HG03159 (cell line): ENCODE results near the gene ZNF660.
A peak's percentile ranks its signal among the peaks of the same experiment; 100 is the strongest.
"Not testable (repeated sequence)": the region's sequence is repeated elsewhere in the genome, so short reads cannot be mapped to it uniquely, and the experiment has no call there.

Experiments used
- ATAC-seq: cut with Tn5 transposase; IDR thresholded peaks from one replicate; pipeline ENCODE4 v1.9.1; 2021; ENCODE audit warnings: mild to moderate bottlenecking, moderate library complexity; ENCODE audit not compliant: unreplicated experiment

Gene ZNF660

GRCh38 chr3:44584646-44585501 lies at the start of gene ZNF660:
Gene ZNF660, plus strand, starts transcription at chr3:44584964. Its CDS starts 9,230 bp downstream, at chr3:44594194.
- peak; percentile 72 for ATAC-seq

DNA sequence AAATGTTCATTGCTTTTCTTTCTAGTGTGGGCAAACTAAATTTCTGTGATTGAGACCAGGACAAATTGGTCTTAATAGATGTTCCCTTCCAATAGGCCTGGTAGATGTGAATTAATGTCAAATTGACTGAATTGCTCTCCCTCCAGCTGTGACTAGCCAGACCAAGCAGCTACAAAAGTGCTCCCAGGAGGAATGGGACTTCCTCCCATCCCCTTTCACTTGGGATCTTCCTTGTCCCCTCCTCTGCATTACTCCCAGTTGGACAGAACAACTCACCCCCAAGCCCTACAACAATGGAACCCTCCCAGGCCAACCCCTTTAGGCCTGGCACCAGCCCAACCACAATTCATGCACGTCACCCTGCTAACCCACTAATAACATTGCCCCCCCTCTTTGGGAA lies 49.4 kb upstream of the ZNF660 start:
- no peak for ATAC-seq

GRCh38 chr3:44544811-44545210 lies 40.0 kb upstream of the ZNF660 start:
- not testable (repeated sequence) for ATAC-seq

DNA sequence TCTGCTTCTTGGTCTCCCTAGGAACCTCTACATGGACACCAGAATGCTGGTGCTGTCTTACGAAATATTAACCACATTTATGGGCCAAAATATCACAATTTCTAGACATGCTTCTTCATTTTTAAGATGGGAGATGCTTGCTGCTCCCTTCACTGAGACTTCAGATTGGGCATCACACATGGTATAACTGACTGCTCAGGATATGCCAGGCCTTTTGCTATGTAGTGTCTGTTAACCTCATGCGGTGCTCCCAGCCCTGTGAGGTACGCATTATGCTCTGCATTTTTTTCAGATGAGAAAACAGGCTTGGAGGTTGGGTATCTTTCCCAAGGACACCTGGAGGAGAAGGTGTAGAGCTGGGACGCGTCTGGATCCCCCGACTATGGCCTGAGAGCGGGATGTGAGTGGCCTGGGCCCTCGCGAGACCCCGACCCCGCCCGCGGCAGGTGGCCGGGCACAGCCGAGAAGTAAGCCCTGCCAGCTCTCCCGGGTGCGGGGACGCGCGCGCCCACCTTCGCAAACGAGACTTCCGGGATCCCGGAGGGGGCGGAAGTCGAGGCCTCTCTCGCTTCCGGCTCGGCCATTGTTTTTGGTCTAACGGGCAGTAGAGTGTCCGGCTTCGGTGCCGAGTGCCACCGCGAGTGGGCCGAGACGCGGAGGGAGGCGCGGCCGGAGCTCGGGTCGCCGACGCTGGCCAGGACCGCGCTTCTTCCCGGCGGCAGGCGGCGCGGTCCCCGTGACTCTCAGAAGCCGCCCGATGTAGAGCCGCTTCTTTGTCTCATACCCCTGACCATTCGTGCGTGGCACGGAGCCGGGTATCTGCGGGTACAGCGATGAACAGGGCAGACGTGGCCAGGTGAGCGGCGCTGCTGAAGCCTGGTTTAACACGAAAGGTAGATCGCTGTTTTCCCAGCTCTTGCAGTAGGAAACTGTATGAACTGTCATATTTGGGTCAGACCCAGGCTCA lies 29.9 kb upstream of the ZNF660 start, which contains the start of gene ZKSCAN7:
Gene ZKSCAN7, plus strand, starts transcription at position 568 of the 967 bp plus-strand sequence. CDS start 1,855 bp downstream, outside the sequence.
- ATAC-seq = peak; percentile 67

GRCh38 chr3:44555723-44556122 lies 29.0 kb upstream of the ZNF660 start:
- no peak for ATAC-seq

DNA sequence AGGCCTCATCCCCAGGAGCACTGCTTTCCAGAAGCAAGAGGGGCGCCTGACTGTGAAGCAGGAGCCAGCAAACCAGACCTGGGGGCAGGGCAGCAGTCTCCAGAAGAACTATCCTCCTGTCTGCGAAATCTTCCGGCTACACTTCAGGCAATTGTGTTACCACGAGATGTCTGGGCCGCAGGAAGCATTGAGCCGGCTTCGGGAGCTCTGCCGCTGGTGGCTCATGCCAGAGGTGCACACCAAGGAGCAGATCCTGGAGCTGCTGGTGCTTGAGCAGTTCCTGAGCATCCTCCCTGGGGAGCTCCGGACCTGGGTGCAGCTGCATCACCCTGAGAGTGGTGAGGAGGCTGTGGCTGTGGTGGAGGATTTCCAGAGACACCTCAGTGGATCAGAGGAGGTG lies 27.7 kb upstream of the ZNF660 start:
- ATAC-seq = no peak

DNA sequence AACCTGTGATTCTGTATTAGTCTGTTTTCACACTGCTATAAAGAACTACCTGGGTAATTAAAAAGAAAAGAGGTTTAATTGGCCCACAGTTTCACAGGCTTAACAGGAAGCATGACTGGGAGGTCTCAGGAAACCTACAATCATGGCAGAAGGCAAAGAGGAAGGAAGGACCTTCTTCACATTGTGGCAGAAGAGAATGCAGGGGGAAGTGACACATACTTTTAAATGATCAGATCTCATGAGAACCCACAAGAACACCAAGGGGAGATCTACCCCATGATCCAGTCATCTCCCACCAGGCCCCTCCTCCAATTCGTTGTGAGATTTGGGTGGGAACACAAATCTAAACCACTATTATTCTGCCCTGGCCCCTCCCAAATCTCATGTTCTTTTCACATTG lies 23.7 kb upstream of the ZNF660 start:
- no peak for ATAC-seq

DNA sequence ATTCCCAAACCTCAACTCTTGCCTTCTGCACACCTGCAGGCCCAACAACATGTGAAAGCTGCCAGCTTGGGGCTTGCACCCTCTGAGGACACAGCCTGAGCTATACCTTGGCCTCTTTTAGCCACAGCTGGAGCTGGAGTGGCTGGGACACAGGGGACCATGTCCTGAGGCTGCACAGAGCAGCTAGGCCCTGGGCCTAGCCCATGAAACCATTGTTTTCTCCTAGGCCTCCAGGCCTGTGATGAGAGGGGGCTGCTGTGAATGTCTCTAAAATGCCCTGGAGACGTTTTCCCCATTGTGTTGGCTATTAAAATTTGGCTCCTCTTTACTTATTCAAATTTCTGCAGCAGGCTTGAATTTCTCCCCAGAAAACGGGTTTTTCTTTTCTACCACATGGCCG lies 22.6 kb upstream of the ZNF660 start:
- ATAC-seq = no peak

DNA sequence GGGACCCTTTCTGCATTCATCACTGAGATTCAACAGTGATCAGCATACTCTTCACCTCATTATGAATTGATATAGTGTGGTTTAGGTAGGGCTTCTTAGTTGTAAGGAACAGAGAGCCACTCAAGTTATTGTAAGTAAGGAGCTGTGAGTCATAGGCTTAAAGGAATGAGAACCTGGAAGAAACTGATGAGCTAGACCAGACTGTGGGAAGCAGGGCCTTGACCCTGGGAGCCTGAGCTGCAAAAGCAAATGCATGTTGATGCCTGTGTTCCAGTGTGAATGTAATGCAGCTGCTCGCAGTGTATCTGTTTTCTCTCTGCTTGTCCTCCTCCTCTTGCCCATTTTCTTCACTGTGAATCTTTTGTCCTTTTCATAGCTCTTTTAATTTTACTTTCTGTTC lies 16.2 kb upstream of the ZNF660 start:
- ATAC-seq = no peak

- ATAC-seq = no peak
Measured at GRCh38 chr3:44571024-44571423, 13.7 kb upstream of the ZNF660 start.

DNA sequence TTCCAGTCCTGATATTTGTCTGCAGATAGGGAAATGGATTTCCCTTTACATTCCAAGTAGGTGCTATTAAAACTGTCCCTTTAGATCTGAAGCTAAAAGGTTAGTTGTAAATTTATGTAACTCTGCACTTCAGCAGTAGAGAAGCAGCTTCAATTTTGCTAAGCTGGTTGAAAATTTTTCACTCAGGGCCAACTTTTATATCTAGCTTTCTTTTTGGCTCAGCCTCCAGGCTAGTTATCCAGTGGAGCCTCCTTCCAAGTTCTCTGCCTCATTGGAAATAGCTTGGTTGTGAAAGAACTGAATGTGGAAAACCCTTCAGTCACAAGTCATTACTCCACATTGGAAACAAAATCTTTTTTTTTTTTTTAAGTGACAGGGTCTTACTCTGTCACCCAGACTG lies 8.2 kb upstream of the ZNF660 start:
- ATAC-seq = no peak

GRCh38 chr3:44577354-44577952 lies 7.3 kb upstream of the ZNF660 start:
- not testable (repeated sequence) for ATAC-seq

DNA sequence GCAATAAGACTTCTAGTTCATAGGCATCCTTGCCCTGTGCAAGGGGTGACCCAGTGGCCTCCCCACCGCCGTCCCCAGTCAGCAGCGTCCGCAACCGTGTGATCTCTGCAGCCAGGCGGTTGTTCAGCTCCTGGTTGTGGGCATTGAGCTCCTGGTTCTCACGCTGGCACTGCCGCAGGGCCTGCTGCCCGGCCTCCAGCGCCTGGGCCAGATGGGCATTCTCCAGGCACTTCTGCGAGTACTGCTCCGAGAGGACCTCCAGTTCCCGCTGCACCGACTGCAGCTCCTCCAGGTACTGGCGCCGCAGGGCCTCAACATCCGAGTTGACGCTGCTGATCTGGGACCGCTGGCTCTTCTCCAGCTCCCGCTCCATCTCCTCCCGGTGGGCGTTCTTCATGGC lies 6.4 kb upstream of the ZNF660 start:
- not testable (repeated sequence) for ATAC-seq

DNA sequence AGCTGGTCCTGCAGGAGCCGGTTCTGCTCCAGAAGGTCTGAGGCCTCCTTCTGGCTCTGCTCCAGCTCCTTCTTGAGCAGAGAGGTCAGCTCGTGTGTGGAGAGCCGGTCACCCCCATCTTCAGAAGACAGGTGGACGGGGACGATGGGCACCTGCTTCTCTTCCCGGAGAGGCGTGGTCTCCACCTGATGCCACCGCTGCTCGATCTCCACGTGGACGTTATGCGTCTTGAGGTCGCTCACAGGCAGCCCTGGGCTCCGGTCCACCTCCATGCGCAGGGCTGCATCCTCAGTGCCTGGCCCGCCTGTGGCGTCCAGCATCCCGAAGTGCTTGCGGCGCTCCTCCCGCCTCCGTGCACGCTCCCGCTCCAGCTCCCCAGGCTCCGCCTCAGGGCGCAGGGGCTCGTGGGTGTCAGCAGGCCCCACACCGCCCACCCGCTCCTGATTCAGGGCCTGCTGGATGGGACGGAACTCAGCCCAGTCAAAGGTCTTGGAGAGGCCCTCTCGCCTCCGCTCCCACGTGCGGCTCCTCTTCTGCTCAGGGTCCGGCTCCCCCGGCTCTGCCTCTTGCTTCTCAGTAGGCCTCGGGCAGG lies 5.7 kb upstream of the ZNF660 start:
- ATAC-seq = not testable (repeated sequence)

DNA sequence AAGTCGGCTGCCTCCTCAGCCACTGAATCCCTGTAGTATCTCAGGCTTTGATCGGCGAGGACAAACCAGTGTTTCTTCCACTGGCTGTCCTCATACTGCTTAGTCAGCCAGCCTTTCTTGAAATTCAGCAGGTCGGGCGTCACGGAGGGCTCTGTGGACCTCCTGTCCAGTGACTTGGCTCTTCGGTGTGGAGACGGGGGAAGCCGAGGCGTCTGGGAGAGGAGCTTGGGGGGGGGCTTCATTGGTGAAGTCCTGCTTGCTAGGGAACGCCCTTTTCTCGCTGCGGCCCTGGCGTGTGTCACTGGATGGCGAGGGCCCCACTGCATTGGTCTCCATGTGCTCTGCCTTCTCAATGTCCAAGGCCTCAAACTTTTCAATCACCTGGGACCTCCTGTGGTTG lies 5.0 kb upstream of the ZNF660 start:
- not testable (repeated sequence) for ATAC-seq

DNA sequence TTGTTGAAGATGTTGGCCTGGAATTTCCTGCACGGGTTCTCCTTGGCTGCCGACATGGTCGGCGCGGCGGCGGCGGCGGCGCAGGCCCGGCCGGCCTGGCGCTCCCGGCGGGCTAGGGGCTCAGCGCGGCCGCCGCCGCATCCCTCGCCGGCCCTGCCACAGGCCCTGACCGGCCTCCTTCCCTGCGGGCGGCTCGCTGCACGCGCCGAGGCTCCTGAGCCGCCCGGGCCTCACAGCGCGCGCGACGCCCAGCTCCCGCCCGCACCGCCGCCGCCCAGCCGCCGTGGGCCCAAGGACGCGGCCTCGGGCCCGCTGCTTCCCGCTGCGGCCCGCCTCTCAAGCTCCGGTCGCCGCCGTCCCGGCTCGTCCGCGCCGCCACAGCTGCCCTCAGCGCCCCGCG lies 3.8 kb upstream of the ZNF660 start:
- not testable (repeated sequence) for ATAC-seq

DNA sequence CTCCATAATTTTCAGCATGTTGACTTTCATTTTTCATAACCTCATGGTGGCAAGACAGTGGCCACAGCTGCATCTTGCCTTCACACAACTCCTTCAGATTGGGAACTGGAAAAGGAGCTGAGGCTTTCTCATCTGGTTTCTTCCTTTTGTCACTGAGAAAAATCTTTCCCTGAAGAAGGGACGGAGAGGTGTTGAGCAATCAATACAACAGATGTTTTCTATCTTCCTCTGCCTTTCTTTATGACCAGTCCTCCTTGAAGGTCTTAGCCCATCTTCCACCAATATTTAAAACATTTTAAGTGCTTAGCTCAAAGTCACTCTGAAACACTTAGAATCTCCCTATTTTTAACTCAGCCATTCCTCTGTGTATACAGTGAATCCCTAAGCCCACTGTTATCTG lies 11.9 kb downstream of the ZNF660 start:
- no peak for ATAC-seq

DNA sequence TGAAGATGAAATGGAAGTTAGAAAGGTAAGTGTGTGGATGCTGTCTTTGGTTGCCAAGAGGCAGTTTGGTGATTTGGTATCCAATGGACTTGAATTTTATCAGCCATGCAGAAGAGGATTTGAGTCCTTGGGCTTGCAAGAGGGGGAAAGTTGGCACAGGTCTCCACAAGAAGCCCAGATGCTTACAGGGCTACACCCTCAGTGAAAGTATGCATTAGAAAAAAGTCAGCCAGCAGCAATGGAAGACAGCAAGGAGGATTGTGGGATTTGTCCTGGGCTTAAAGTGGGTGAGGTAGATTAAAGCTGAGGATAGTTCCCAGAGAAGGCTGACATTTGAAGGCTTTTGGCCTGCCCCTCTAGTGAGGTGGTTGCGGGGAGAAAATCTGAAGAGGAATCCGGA lies 17.0 kb downstream of the ZNF660 start:
- no peak for ATAC-seq

DNA sequence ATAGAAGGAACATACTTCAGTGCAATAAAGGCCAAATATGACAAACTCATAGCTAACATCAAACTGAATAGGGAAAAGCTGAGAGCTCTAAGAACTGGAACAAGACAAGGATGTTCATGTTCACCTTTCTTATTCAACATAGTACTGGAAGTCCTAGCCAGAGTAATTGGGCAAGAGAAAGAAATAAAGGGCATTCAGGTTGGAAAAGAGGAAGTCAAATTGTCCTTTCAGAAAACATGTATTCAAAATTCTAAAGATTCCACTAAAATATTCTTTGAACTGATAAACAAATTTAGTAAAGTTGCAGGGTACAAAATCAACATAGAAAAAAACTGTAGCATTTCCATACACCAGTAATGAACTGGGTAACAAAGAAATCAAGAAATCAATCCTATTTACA lies 27.9 kb downstream of the ZNF660 start:
- ATAC-seq = no peak

DNA sequence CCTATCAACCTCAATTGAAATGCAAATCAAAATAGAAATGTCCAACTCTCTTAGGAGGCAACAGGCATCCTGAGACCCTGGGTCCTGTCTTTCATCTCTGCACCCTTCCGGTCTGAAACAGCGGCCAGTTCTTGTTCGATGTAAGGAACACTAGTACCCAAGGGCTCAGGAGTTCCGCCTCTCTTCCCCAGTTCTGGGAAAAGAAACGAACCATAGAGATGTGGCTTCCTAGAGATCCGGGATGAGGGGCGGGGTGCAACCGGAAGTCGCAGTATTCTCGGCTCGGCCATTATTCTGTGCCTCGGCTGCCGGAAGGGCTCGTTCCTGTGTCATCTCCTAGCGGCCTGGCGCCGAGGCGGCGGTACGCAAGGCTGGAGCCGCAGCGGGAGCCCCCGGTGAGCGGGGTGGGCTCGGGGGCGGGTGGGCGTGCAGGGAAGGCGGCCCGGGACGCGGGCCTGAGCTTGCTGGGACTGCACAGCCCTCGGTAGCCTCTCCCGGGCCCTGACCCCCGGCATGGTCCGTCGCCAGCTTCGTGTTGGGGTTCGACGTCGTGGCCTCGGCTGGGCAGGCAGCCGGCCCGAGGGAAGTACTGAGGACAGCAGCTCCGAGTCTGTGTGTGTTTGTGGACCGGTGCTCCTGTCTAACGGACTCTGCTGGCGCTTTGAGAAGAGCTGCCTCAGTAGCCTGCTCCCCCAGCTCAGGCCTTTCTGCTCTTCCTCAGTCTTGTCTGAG lies 40.2 kb downstream of the ZNF660 start, which contains the start of gene ZNF197:
Gene ZNF197, plus strand, starts transcription at position 288 of the 732 bp plus-strand sequence. CDS start 4,119 bp downstream, outside the sequence.
- peak; percentile 87 for ATAC-seq
